DLD1 (cell line): ENCODE data around the gene SLAMF6.
"Not testable (repeated sequence)": the region's sequence is repeated elsewhere in the genome, so short reads cannot be mapped to it uniquely, and the experiment has no call there.

Experiments
- in situ Hi-C: cut with HindIII; loops from 2 replicates; pipeline ENCODE4 v1.10.0; 2017; ENCODE audit warnings: low sequenced_read_pairs

The SLAMF6 gene

DNA sequence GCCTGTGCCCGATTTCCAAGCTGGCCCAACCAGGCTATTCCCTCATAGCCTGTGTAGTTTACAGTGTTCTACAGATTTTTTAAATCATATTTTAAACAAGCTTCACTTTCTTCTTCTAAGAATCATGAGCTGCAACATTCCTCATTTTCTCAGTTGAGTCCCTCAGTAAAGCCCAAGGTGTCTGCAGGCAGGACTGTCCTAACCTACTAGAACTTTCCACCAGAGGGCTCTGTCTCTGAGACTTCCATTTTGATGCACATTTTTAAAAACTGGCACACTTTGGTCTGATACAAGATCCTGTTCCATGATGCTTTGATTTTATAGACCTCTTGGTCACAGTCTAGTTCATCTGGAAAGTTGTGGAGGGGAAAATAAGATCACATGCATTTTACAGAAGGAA is 21.6 kb upstream of the SLAMF6 start:
- in situ Hi-C loops = no loop called here

DNA sequence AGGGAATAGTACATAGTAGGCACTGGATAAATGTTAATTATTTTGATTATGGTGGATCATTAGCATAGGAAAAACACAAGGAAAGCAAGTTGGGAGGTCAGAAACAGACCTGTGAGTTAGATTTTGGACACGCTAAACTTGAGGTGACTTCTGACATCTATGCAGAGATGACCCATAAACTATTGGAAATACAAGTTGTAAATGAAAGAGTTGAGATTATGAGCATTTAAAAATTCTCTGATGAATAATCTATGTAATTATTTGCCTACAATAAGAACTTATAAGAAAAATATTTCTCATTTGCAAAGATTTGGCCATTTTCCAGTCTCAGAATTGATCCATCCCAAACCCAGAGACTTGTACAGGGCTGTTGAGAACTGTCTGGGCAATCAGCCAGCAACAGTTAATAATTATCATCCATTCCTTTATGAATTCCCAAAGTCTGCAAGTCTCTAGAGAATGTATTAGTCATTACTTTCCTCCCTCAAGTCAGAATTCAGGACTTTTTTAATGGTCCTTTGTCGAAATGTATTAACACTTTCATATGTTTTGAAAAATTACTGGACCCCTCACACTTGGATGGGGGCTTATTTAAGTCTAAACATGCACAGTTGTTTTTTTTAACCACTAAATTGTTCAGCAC is 19.4 kb upstream of the SLAMF6 start:
- in situ Hi-C loops = no loop called here

DNA sequence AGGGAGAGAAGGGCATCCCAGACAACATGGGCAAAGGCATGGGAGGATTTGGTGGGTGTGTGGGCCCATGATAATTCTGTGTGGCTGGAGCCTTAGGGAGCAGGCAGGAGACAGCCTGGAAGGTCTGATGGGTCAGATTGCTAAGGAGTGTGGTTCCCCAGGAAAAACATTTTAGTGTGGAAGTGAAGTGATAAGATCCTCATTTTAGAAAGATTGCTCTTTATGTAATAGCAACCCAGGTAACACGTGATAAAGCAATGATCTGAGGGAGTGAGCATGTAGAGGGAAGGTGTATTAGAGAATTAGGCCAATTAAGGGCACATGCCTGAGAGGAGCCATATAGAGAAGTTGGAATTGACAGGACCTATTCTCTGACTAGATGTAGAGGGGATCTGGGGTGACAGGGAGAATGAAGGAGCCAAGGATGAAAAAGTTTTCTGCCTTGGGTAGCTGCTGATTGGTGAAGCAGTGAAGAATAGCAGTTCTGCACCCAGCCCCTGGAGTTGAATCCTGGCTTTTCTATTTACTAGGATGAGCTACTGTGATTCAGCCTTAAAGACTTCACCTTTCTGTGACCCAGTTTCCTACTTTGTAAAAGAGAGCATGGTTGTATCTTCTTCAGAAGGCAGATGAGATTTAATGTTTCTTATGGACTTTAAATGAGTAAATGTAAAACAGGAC is 18.7 kb upstream of the SLAMF6 start:
- in situ Hi-C loops = no loop called here

DNA sequence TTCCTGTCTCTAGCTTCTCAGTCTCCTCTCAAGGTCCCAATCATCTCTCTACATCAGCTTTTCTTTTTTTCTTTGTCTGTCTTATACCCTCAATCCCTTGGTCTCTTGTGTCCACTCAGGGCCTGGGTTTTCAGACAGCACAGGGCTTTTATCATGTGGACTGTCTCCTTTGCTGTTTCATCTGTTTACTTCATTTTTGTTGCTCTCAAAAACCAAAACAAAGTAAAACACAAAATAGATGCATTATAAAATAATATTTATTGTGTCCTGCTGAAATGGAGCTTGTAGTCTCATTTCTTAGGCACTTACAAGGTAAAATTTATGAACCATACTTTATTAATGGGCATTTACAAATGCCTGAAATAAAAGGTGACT is 17.8 kb upstream of the SLAMF6 start:
- in situ Hi-C loops = no loop called here

DNA sequence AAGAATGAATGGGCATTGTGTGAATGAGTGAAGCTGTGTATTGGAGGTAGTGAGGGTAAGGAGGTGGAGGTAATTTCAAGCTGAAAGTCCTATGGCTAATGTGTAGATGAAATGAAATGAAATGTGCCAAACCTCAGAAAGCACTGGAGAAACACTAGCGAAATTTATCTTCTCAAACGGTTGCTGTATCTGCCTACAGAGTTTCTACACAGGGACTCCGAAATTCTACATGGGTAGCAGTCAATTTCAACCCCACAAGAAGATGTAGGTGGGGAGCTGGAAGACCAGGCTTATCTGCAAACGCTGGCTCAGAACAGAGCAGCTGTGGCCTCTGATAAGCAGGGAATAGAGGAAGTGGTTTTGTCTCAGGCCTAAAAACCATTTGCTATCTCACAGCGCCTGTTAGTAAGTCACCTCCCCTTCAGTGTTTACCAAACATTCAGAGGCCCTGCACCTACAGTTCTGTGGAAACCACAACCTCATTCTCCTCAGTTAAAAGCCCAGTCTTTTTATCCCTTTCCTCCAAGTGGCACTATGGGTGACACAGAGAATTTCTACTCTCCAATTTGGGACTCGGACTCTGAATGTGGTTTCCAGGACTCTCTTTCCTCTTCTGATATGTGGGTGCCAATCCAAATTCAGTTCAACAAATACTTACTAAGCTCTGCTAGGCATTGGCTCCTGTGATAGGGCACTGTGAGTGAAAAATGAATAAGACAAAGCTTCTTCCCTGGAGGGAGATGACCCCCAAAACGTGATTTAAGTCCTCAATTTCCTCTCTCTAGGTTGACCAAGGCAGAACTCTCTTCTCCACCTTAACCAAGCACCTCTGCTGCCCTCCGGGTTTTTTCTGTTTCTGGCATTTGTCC is 17.2 kb upstream of the SLAMF6 start:
- in situ Hi-C loops = no loop called here

DNA sequence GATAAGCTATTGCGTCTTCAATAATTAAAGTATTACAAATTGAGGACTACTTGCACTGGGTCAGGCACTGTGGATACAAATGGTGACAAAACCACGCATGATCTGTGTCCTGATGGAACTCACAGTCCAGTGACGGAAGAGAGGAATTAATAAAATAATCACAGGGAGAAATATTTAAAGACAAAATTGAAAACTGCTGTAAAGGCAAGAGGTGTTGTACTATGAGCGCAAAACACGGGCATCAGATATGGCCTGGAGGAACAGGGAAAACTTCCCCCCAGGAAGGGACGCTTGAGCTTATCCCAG is 16.6 kb upstream of the SLAMF6 start:
- in situ Hi-C loops = no loop called here

DNA sequence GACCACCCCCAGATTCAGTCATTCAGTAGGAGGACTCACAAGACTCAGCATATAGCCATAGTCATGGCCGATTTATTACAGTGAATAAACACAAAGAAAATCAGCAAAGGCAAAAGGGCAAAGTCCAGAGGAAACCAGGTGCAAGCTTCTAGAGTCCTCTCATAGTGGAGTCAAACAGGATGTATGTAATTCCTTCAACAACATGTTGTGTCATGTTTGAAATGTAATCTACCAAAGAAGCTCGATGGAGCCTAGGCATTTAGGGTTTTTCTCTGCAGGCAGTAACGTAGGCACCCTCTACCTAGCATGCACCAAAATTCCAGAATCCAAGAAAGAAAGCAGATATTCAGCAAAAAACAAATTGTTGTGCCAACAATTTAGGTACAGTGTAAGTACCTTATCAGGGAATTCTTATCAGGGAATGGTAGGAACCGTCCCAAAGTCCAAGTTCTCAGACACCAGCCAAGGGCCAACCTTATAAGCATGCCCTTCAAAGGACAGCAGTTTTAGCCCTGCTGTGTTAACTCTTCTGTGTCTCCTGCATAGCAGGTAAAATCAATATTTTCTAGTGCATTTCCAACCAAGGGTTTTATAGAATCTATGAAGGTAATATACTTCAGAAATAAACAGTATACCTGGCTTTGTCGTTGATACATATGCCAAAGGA is 16.1 kb upstream of the SLAMF6 start:
- in situ Hi-C loops = no loop called here

DNA sequence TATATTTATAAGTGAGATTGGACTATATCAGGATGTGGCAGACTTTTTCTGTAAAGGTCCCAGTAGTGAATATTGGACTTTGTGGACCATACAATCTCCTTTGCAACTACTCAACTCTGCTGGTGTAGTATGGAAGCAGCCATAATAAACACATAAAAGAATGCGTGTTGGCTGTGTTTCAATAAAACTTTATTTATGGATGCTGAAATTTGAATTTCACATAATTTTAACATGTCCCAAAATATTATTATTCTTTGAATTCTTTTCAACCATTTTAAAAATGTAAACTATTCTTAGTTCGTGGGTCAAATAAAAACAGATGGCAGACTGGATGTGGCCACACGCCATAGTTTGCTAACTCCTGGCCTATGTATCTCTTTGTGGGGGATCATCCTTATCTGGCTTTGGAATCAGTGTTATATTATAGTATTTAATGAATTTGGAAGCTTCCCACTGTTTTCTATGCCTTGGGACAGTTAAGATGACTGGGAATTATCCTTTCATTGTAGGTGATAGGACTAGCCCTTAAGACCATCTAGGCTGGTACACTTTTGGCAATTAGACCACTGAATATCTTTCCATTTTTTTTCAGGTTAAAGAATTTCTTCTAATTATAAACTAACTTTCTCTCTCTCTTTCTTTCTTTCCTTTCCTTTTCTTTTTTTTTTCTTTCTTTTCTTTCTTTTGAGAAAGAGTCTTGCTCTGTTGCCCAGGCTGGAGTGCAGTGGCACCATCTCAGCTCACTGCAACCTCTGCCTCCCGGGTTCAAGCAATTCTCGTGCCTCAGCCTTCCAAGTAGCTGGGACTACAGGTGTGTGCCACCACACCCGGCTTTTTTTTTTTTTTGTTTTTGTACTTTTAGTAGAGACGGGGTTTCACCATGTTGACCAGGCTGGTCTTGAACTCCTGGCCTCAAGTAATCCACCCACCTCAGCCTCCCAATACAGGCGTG is 14.9 kb upstream of the SLAMF6 start:
- in situ Hi-C loops = no loop called here

DNA sequence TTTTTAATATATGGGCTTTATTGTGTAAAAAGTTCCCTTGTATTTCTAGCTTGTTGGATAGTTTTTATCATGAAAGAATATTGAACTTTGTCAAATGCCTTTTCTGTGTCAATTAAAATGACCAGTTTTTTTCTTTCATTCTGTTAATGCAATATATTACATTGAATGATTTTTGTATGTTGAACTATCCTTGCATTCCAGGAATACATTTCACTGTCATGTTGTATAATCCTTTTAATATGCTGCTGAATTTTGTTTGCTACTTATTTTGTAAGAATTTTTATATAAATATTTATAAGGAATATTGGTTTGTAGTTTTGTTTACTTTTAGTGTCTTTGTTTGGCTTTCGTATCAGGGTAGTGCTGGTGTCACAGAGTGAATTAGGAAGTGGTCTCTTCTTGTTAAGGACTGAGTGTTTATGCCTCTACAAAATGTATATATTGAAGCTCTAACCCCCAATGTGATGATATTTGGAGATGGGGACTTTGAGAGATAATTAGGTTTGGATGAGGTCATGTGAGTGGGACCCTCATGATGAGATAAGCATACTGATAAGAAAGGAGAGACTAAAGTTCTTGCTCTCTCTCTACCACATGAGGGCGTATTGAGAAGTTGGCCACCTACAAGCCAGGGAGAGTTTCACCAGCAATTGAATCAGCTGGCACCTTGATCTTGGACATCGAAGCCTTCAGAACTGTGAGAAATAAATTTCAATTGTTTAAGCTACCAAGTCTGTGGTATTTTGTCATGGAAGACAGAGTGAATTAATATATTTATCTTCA is 12.0 kb upstream of the SLAMF6 start:
- in situ Hi-C loops = no loop called here

DNA sequence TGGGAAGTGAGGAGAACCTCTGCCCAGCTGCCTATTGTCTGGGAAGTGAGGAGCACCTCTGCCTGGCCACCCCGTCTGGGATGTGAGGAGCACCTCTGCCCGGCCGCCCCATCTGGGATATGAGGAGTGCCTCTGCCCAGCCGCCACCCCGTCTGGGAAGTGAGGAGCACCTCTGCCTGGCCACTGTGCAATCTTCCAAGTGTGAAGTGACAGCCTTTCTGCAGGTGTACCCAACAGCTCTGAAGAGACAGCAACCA is 9.4 kb upstream of the SLAMF6 start:
- in situ Hi-C loops = not testable (repeated sequence)

DNA sequence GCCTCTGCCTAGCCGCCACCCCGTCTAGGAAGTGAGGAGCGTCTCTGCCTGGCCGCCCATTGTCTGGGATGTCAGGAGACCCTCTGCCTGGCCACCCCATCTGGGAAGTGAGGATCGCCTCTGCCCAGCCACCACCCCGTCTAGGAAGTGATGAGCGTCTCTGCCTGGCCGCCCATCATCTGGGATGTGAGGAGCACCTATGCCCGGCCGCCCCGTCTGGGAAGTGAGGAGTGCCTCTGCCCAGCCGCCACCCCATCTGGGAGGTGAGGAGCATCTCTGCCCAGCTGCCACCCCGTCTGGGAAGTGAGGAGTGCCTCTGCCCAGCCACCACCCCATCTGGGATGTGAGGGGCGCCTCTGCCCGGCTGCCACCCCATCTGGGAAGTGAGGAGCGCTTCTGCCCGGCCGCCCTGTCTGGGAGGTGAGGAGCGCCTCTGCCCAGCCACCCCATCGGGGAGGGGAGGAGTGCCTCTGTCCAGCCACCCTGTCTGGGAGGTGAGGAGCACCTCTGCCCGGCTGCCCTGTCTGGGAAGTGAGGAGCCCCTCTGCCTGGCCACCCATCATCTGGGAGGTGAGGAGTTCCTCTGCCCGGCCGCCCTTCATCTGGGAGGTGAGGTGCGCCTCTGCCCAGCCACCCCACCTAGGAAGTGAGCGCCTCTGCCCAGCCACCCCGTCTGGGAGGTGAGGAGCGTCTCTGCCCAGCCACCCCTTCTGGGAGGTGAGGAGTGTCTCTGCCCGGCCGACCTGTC is 8.9 kb upstream of the SLAMF6 start:
- in situ Hi-C loops = not testable (repeated sequence)

DNA sequence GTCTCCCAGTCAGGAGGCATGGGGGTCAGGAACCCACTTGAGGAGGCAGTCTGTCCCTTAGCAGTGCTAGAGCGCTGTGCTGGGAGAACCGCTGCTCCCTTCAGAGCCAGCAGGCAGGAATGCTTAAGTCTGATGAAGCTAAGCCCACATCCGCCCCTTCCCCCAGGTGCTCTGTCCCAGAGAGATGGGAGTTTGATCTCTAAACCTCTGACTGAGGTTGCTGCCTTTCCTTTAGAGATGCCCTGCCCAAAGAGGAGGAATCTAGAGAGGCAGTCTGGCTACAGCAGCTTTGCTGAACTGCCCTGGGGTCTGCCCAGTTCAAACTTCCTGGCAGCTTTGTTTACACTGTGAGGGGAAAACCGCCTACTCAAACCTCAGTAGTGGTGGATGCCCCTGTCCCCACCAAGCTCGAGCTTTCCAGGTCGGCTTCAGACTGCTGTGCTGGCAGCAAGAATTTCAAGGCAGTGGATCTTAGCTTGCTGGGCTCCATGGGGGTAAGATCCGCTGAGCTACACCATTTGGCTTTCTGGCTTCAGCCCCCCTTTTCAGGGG is 6.4 kb upstream of the SLAMF6 start:
- in situ Hi-C loops = not testable (repeated sequence)

DNA sequence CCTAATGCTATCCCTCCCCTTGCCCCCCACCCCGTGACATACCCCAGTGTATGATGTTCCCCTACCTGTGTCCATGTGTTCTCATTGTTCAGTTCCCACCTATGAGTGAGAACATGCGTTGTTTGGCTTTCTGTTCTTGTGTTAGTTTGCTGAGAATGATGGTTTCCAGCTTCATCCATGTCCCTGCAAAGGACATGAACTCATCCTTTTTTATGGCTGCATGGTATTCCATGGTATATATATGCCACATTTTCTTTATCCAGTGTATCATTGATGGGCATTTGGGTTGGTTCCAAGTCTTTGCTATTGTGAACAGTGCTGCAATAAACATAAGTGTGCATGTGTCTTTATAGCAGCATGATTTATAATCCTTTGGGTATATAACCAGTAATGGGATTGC is 734 bp upstream of the SLAMF6 start:
- in situ Hi-C loops = not testable (repeated sequence)

DNA sequence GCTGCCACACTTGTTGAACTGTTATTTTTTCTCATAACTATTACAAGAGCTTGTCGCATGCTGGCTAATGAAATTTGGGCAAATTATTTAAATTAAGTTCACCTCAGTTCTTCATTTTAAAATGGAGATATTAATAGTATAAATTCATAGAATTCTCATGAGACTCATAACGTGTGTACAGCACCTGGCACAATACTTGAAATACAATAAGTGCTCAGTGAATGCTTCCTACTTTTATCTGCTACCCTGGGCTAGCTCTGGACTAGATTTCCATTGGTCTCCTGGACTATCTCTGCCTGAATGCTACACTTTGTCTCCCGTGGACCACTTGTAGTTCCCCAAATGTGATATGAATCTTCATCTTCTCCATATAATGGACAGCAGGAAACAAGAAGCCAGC is 919 bp downstream of the SLAMF6 start:
- in situ Hi-C loops = no loop called here

DNA sequence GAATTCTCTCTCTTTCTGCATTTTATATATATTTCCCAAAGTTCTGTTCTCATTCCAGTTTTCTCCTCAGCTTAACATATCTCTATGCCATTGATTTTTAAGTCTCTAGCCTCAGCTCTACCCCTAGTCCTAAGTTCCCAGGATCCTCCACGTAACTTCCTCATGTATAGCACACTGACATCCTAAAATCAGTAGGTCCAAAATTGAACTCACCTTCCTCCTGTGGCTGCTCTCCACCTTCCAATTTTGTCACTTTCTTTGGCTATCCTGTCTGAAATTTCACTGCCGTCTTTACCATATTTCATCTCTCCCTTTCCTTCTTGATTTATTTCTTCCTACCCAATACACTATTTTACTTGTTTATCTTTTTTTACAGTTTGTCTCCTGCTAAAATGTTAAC is 1.5 kb downstream of the SLAMF6 start:
- in situ Hi-C loops = no loop called here

DNA sequence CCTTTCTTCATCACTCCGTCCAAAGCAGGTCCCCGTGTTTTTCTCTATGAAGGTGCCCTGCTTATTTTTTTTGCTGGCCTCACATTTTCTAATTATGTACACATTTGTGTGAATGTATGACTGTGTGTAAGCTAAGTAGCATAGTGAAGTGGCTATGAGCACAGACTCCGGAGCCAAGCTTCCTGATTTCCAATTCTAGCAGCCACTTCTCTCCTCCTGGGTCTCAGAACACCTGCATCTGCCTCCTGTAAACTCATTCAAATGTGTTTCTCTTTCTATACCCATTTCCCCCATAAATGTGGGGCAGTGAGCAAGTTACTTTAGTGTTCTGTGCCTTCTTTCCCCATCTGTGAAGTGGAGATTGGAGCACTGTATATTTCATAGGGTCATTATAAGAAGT is 2.1 kb downstream of the SLAMF6 start:
- in situ Hi-C loops = no loop called here

DNA sequence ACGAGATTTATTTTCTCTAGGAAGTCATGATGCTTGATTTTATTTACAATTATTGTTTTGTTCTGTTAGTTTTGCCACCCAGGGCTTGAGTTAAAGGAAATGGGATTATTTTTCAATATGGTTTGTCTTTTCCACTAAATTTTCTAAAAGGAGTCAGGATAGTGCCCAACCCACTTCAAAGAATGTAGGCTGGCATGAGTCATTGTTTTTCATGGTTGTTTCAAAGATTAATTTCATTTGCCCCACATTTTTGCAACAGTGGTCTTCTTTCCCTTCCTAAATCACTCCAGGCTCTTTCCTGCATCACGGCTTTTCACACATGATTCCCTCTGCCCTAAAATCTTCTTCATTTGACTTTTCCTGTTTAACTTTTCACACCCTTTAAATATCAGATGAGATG is 2.5 kb downstream of the SLAMF6 start:
- in situ Hi-C loops = no loop called here

DNA sequence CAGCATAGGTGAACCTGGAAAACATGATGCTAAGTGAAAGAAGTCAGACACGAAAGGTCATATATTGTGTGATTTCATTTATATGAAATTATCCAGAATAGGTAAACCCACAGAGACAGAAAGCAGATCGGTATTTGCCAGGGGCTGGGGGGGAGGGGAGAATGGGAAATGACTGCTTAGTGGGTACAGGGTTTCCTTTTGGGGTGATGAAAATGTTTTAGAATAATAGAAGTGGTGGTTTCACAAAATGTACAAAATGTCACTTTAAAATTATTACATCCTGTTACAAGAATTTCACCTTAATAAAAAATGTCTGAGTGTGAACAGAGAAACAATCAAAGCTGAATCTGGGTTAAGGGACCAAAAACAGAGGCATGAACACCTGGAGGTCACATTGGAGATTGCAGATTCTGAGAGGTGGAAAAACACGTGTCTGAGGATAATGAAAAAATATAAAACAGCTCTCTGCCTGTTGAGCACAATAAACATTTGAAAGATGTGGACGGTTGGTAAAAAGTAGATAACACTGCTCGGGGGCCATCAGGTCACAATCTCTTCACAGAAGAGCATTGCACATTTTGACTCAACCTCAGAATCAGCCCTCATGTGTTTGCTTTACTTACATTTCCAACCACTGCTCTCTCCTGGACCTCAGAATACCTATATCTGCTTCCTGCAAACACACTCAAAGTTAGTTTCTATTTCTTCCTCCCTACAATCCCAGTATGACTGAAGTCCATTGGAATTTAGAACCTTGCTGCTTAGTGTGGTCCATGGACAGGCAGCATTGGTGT is 3.2 kb downstream of the SLAMF6 start:
- in situ Hi-C loops = no loop called here
